ENCODE measurements around the gene CHL1.

CHL1 gene

GRCh38 chr3:399647-400046, 203.1 kb downstream of the CHL1 start:
- no peak for DNase-seq (ENCODE audit: low spot score)

DNA sequence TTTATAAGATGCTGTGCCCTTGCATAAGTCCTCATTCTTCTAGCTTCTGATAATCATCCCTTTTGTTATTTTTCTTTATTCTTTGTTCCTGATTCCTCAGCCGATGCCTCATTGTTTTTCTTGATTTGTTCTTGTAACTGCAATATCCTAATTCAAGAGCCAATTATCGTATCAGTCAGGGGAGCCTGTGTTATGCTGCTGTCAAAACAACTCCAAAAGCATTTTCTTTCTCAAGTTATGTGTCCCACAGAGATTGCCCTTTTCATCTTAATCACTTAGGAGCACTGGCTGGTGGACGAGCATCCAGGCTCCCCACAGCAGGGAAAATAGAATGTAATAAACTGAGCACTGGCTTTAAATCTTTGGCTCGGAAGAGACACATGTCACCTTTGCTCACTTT, 207.3 kb downstream of the CHL1 start:
- DNase-seq (ENCODE audit: low spot score) = no peak

DNA sequence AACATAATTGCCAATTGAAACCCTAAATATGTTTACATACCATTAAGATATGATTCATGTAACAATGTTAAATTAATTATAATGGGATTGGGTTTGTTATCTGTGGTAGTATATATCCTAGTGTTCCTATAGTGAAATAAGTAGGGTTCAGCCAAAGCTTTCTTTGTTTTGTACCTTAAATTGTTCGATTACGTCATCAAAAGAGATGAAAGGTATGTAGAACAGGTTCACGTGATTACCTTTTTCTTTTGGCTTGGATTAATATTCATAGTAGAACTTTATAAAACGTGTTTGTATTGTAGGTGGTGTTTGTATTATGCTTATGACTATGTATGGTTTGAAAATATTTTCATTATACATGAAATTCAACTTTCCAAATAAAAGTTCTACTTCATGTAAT, 212.4 kb downstream of the CHL1 start:
- DNase-seq (ENCODE audit: low spot score) = no peak

- DNase-seq (ENCODE audit: low spot score) = no peak
These were observed 214.7 kb downstream of the CHL1 start for GRCh38 chr3:411226-411625.

DNA sequence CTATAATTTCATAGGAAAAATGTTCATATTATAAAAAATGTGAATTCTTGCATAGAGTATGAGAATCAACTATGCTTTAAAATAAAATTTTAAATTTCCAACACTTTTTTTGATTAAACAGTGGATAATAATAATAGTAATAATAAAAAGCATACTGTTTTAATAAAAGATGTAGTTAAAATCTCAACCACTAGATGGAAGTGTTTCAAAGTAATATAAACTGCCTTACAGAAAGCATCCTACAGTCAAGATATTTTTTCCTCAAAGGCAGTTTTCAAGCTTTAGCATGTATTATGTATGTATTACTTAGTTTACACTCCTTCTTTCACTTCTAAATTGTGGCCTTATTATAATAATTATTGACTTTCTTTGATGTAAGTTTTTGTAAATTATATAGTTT, 217.5 kb downstream of the CHL1 start:
- DNase-seq (ENCODE audit: low spot score) = no peak

GRCh38 chr3:418239-418929, 221.8 kb downstream of the CHL1 start:
- DNase-seq (ENCODE audit: low spot score) = no peak

DNA sequence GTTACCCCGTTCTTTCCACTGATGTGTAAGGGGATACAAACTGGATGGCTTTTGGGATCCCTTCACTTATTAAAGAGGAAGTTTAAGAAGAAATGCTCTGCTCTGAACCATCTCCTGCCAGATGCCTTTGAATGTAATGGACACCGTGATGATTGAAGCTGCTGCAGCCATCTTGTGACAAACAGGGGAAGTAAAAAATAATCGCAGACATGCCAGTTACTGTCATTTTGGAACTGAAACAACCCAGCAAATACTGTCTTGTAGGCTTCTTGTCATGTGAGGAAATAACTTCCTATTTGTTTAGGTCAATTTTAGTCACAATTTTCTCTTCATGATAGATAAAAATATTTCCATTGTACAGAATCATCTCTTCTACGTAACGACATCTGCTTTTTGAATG, 224.0 kb downstream of the CHL1 start:
- DNase-seq (ENCODE audit: low spot score) = no peak

DNA sequence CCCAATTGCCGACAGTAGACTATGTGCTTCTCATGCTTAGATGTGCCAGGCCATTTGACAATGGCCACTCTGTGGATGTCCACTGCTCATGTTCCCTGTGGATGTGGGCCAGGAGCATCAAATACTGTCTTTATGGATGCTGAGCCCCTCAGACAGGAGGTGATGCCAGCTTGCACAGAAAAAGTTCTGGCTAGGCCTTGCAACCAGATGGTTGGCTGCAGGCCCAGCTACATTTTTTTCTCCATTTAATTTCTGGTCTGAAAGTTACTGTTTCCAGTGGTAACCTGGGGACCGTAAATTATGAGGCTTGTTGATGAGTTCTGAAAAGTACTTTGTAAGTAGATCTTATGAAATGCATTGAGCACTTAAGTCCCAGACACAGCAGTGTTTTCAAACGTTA, 228.5 kb downstream of the CHL1 start:
- DNase-seq (ENCODE audit: low spot score) = no peak

DNA sequence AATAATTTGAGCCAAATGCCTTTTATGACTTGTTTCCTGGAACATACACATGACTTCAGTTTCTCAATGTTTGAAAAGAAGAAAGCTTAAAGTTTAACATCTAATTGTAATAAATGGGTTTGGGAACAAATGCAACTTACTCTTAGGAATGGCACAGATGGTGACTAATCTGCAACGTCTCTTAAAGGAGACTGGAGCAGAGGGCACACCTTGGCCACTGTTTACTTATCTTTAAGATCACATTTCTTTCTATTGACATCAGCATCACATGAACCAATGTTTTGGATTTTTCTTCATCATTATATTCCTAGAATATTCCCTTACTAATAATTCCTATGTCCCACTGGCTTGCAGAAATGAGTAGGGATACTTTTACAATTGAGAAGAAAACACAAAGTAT, 229.5 kb downstream of the CHL1 start:
- no peak for DNase-seq (ENCODE audit: low spot score)

- no peak for DNase-seq (ENCODE audit: low spot score)
These were observed 230.6 kb downstream of the CHL1 start for GRCh38 chr3:427128-427527.

GRCh38 chr3:430186-430585, 233.6 kb downstream of the CHL1 start:
- DNase-seq (ENCODE audit: low spot score) = no peak

- DNase-seq (ENCODE audit: low spot score) = no peak
These were observed 238.6 kb downstream of the CHL1 start for GRCh38 chr3:435161-435560.

DNA sequence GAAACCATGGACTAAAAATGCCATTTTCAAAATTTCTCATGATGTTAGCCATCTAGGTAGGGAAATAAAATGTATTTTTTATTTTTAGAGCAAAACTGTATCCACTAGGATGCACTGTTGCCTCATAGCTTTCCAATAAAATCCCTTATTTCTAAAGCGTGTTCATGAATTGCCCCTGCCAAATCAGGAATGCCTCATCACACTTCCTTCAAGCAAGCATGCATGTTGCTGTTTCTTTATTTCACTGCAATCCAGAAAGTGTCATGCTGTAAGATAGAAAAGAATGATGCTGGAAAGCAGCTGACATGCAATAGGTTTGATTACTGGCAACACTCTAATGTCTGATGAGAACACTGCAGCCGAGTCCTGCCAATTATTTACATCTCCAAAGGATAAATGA, 239.5 kb downstream of the CHL1 start:
- DNase-seq (ENCODE audit: low spot score) = no peak

DNA sequence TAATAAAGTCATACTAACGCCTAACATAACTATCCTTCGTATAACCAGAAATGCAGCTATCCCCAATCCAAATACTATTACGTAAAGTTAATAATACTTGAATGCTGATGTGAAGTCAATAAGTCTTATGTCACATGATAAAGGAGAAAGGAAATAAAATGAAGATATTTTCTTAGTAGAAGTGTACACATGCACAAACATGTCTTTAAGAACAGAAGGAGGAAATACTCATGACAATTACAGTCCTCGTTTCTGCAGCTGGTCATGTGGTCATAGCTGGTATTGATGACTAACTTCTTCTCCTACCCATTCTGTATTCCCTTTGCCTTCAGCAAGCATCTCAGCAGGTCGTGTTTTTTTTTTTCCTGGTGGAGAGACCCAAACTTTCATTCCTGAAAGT, 244.3 kb downstream of the CHL1 start:
- DNase-seq (ENCODE audit: low spot score) = no peak

- no peak for DNase-seq (ENCODE audit: low spot score)
These were observed 249.4 kb downstream of the CHL1 start for GRCh38 chr3:445960-446359.

- DNase-seq (ENCODE audit: low spot score) = no peak
These were observed 251.1 kb downstream of the CHL1 start for GRCh38 chr3:447671-448070.

DNA sequence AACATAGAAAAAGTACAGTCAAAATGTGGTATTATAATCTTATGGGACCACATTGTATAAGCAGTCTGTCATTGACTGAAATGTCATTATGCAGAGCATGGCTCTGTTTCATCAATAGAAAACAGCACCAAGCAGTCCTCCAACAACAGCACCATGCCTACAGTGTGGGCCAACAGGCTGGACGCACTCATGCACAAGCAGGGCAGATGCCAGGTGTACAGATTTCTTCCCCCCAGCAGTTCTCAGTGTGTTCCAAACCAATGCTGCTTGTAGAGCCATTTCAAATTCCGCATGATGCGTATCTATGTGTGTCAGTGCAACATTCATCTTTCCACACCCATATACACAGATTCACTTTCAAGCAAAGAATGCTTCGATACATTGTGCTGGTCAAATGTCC, 253.1 kb downstream of the CHL1 start:
- no peak for DNase-seq (ENCODE audit: low spot score)

- no peak for DNase-seq (ENCODE audit: low spot score)
These were observed 255.7 kb downstream of the CHL1 start for GRCh38 chr3:452221-452620.

DNA sequence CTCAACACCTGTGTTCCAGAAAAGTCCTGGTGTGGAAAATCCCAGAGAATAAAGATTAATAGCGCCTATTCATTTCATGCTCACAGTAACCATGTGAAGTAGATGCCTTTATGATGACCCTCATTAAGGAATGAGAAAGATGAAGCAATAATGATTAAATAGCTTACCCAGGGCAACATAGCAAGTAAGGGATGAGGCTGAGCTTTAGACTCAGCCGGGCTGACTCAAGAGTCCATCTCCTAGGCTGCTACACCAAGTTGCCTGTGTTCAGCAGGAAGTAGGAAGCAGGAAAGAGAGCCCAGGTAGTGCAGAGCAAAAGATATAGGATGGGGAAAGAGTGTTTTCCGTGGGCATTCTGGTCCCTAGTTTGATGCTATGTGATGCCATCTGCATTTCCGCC, 256.5 kb downstream of the CHL1 start:
- DNase-seq (ENCODE audit: low spot score) = no peak

GRCh38 chr3:454986-455385, 258.4 kb downstream of the CHL1 start:
- DNase-seq (ENCODE audit: low spot score) = no peak

GRCh38 chr3:458124-458523, 261.6 kb downstream of the CHL1 start:
- no peak for DNase-seq (ENCODE audit: low spot score)

GRCh38 chr3:458653-459310, 262.2 kb downstream of the CHL1 start:
- DNase-seq (ENCODE audit: low spot score) = no peak

Measured in CD4-positive, alpha-beta T cell treated with Interleukin-15 for 4 hours (primary cell).